ENCODE data around the gene REV3L.
"Not testable (repeated sequence)": the region's sequence is repeated elsewhere in the genome, so short reads cannot be mapped to it uniquely, and the experiment has no call there.

The REV3L gene

GRCh38 chr6:111263837-111264236, 219.2 kb downstream of the REV3L start:
- DNase-seq (ENCODE audit: low read depth in 2 of 2) = no peak

GRCh38 chr6:111260570-111261298, 222.3 kb downstream of the REV3L start:
- DNase-seq (ENCODE audit: low read depth in 2 of 2) = no peak

- DNase-seq (ENCODE audit: low read depth in 2 of 2) = peak; percentile 97 to 98
These were observed 223.8 kb downstream of the REV3L start for GRCh38 chr6:111259089-111259831.

GRCh38 chr6:111258615-111259088, 224.4 kb downstream of the REV3L start:
- no peak for DNase-seq (ENCODE audit: low read depth in 2 of 2)

- DNase-seq (ENCODE audit: low read depth in 2 of 2) = no peak
These were observed 225.0 kb downstream of the REV3L start for GRCh38 chr6:111258010-111258409.

GRCh38 chr6:111256646-111257045, 226.4 kb downstream of the REV3L start:
- DNase-seq (ENCODE audit: low read depth in 2 of 2) = no peak

GRCh38 chr6:111255838-111256237, 227.2 kb downstream of the REV3L start:
- DNase-seq (ENCODE audit: low read depth in 2 of 2) = not testable (repeated sequence)

GRCh38 chr6:111254779-111255166, 228.2 kb downstream of the REV3L start:
- no peak for DNase-seq (ENCODE audit: low read depth in 2 of 2)

- no peak for DNase-seq (ENCODE audit: low read depth in 2 of 2)
These were observed 228.8 kb downstream of the REV3L start for GRCh38 chr6:111254004-111254778.

- DNase-seq (ENCODE audit: low read depth in 2 of 2) = no peak
These were observed 230.3 kb downstream of the REV3L start for GRCh38 chr6:111252726-111253125.

GRCh38 chr6:111250791-111251354, 232.1 kb downstream of the REV3L start:
- DNase-seq (ENCODE audit: low read depth in 2 of 2) = no peak

Data from stimulated activated CD4-positive, alpha-beta T cell treated with anti-CD3 and anti-CD28 coated beads, Interleukin-1b, Interleukin-23, amount 100 ng/mL, for 4 hours (primary cell).